ENCODE results near the gene LINGO4. TPM values are rescaled to one million over a fixed set of nuclear protein-coding genes. Genes with fewer than 3 reads are reported as not detected.
"Not testable (repeated sequence)": the region's sequence is repeated elsewhere in the genome, so short reads cannot be mapped to it uniquely, and the experiment has no call there.

LINGO4 gene
- total RNA-seq, 1 donor, result not detected

GRCh38 chr1:151768351-151769066 lies 36.7 kb downstream of the LINGO4 start:
- not testable (repeated sequence) for H3K9me3 ChIP-seq (ENCODE audit: low read depth, low read length); DNase-seq (ENCODE audit: insufficient read length, low spot score, missing footprints); H3K36me3 ChIP-seq (ENCODE audit: insufficient read depth, low read length); H2AFZ ChIP-seq (ENCODE audit: low read length); H3K4me2 ChIP-seq (ENCODE audit: insufficient read depth, low read length); H3K4me3 ChIP-seq (ENCODE audit: insufficient read depth, low read length); H3K4me1 ChIP-seq (ENCODE audit: insufficient read depth, low read length); H3K27me3 ChIP-seq (ENCODE audit: insufficient read depth, low read length); H3K27ac ChIP-seq (ENCODE audit: low read depth, low read length); H4K20me1 ChIP-seq (ENCODE audit: insufficient read depth, low read length); H3K79me2 ChIP-seq (ENCODE audit: insufficient read depth, low read length)

- Histone ChIP-seq H3K36me3 (ENCODE audit: insufficient read depth, low read length) (peaks cover 32% of the 10 kb centered on the region), H3K27me3 (ENCODE audit: insufficient read depth, low read length) (no peaks in the 10 kb centered on the region), H3K27ac (ENCODE audit: low read depth, low read length) (peak overlapping the region; percentile 77), H3K4me2 (ENCODE audit: insufficient read depth, low read length) (peak overlapping the region; percentile 94), H4K20me1 (ENCODE audit: insufficient read depth, low read length) (no peaks in the 10 kb centered on the region), H3K9me3 (ENCODE audit: low read depth, low read length) (no peaks in the 10 kb centered on the region), H3K4me1 (ENCODE audit: insufficient read depth, low read length) (peaks cover 10% of the 10 kb centered on the region), H3K79me2 (ENCODE audit: insufficient read depth, low read length) (peaks cover 4% of the 10 kb centered on the region), H3K4me3 (ENCODE audit: insufficient read depth, low read length) (peak overlapping the region; percentile 90), H2AFZ (ENCODE audit: low read length) (peak overlapping the region; percentile 93)
- DNase-seq (ENCODE audit: insufficient read length, low spot score, missing footprints), result peak; percentile 89
- no peak for TF ChIP-seq CTCF (IDR thresholded peaks at IDR 0.05; ENCODE audit: extremely low read depth, low read depth, low read length)
Measured at GRCh38 chr1:151763990-151764389, 41.2 kb downstream of the LINGO4 start.

- peak within 1 kb of the TSS; percentile 94 for H3K4me2 ChIP-seq (ENCODE audit: insufficient read depth, low read length)
- H3K79me2 ChIP-seq (ENCODE audit: insufficient read depth, low read length), result peaks cover 4% of the 10 kb centered on the region
- H3K36me3 ChIP-seq (ENCODE audit: insufficient read depth, low read length), result peaks cover 39% of the 10 kb centered on the region
- no peaks in the 10 kb centered on the region for H3K9me3 ChIP-seq (ENCODE audit: low read depth, low read length)
- peak; percentile 98 for DNase-seq (ENCODE audit: insufficient read length, low spot score, missing footprints)
- no peaks in the 10 kb centered on the region for H4K20me1 ChIP-seq (ENCODE audit: insufficient read depth, low read length)
- peak within 1 kb of the TSS; percentile 77 for H3K27ac ChIP-seq (ENCODE audit: low read depth, low read length)
- H3K4me1 ChIP-seq (ENCODE audit: insufficient read depth, low read length), result peaks cover 10% of the 10 kb centered on the region
- H3K27me3 ChIP-seq (ENCODE audit: insufficient read depth, low read length), result no peaks in the 10 kb centered on the region
- H2AFZ ChIP-seq (ENCODE audit: low read length), result peak within 1 kb of the TSS; percentile 93
- no peak for TF ChIP-seq CTCF (IDR thresholded peaks at IDR 0.05; ENCODE audit: extremely low read depth, low read depth, low read length)
- peak within 1 kb of the TSS; percentile 90 for H3K4me3 ChIP-seq (ENCODE audit: insufficient read depth, low read length)
Measured at GRCh38 chr1:151762941-151763921, 42.0 kb downstream of the LINGO4 start, which contains the start of gene MRPL9. TSS of gene MRPL9 (minus strand) at chr1:151763496. CDS start at chr1:151763479, 17 bp downstream.

GRCh38 chr1:151760597-151761385 lies 44.4 kb downstream of the LINGO4 start:
- Histone ChIP-seq H3K4me2 (ENCODE audit: insufficient read depth, low read length) (no peak overlapping the region), H3K36me3 (ENCODE audit: insufficient read depth, low read length) (peaks cover 45% of the 10 kb centered on the region), H3K4me1 (ENCODE audit: insufficient read depth, low read length) (peaks cover 15% of the 10 kb centered on the region), H3K79me2 (ENCODE audit: insufficient read depth, low read length) (peaks cover 4% of the 10 kb centered on the region), H3K27ac (ENCODE audit: low read depth, low read length) (no peak overlapping the region), H3K9me3 (ENCODE audit: low read depth, low read length) (no peaks in the 10 kb centered on the region), H3K4me3 (ENCODE audit: insufficient read depth, low read length) (no peak overlapping the region), H4K20me1 (ENCODE audit: insufficient read depth, low read length) (no peaks in the 10 kb centered on the region), H3K27me3 (ENCODE audit: insufficient read depth, low read length) (no peaks in the 10 kb centered on the region), H2AFZ (ENCODE audit: low read length) (no peak overlapping the region)
- peak; percentile 38 for DNase-seq (ENCODE audit: insufficient read length, low spot score, missing footprints)
- TF ChIP-seq CTCF (IDR thresholded peaks at IDR 0.05; ENCODE audit: extremely low read depth, low read depth, low read length), result no peak

Data from osteoblast (primary cell).